GM23338 (cell line): ENCODE results near the gene C4orf17. TPM values are rescaled to one million over a fixed set of nuclear protein-coding genes. Genes with fewer than 3 reads are reported as not detected.
"Not testable (repeated sequence)": the region's sequence is repeated elsewhere in the genome, so short reads cannot be mapped to it uniquely, and the experiment has no call there.

Experiments
- ATAC-seq: fragments of 200-7000 bp; cut with Tn5 transposase; 3 replicates; pipeline ENCODE4 v1.9.1; 2020
- DNase-seq: peaks from one replicate; pipeline ENCODE4 v3.0.0-alpha.2; 2015; ENCODE audit warnings: low spot score
- H2AFZ ChIP-seq: fragments of 200-600 bp; sonication (generic); 2 replicates; pipeline ENCODE4 v1.8.0; 2016; ENCODE audit warnings: antibody characterized with exemption, mild to moderate bottlenecking, moderate library complexity
- H3F3A ChIP-seq: fragments of 200-600 bp; sonication (generic); replicated peaks from 2 replicates; pipeline ENCODE4 v1.8.0; 2017; ENCODE audit warnings: antibody characterized with exemption, mixed run types, low read depth
- H3K27ac ChIP-seq: fragments of 200-600 bp; sonication (generic); 2 replicates; pipeline ENCODE4 v1.6.1; 2016; ENCODE audit warnings: low read depth
- H3K27me3 ChIP-seq: fragments of 200-600 bp; sonication (generic); 2 replicates; pipeline ENCODE4 v1.8.0; 2016; ENCODE audit warnings: mild to moderate bottlenecking, mixed run types, moderate library complexity; ENCODE audit not compliant: insufficient read depth
- H3K36me3 ChIP-seq: fragments of 200-600 bp; sonication (generic); 2 replicates; pipeline ENCODE4 v1.8.0; 2016; ENCODE audit warnings: mild to moderate bottlenecking; ENCODE audit not compliant: insufficient read depth
- H3K4me1 ChIP-seq: fragments of 200-600 bp; sonication (generic); 2 replicates; pipeline ENCODE4 v1.8.0; 2016; ENCODE audit warnings: mild to moderate bottlenecking, moderate library complexity; ENCODE audit not compliant: insufficient read depth
- H3K4me2 ChIP-seq: fragments of 200-600 bp; sonication (generic); 2 replicates; pipeline ENCODE4 v1.7.1; 2017; ENCODE audit warnings: mixed run types
- H3K4me3 ChIP-seq: fragments of 200-600 bp; sonication (generic); 2 replicates; pipeline ENCODE4 v1.6.1; 2016; ENCODE audit warnings: mixed run types
- H3K79me2 ChIP-seq: fragments of 200-600 bp; sonication (generic); replicated peaks from 2 replicates; pipeline ENCODE4 v1.8.0; 2017; ENCODE audit warnings: mild to moderate bottlenecking; ENCODE audit not compliant: insufficient read depth
- H3K9me2 ChIP-seq: fragments of 200-600 bp; sonication (generic); 2 replicates; pipeline ENCODE4 v1.8.0; 2017; ENCODE audit not compliant: insufficient read depth
- H4K20me1 ChIP-seq: fragments of 200-600 bp; sonication (generic); replicated peaks from 2 replicates; pipeline ENCODE4 v1.8.0; 2017; ENCODE audit warnings: mild to moderate bottlenecking; ENCODE audit not compliant: insufficient read depth
- H3K27ac Mint-ChIP-seq: 2 replicates; pipeline ENCODE4 v1.8.0; 2020; ENCODE audit warnings: inconsistent platforms, mild to moderate bottlenecking, moderate library complexity, mixed read lengths
- H3K27me3 Mint-ChIP-seq: 3 replicates; pipeline ENCODE4 v1.8.0; 2022; ENCODE audit warnings: low read depth, mild to moderate bottlenecking, moderate library complexity, mixed read lengths, inconsistent platforms; ENCODE audit not compliant: insufficient read depth, poor library complexity
- H3K36me3 Mint-ChIP-seq: 3 replicates; pipeline ENCODE4 v1.8.0; 2021; ENCODE audit warnings: low read depth, mild to moderate bottlenecking, inconsistent platforms, moderate library complexity, mixed read lengths
- H3K4me1 Mint-ChIP-seq: 3 replicates; pipeline ENCODE4 v1.8.0; 2020; ENCODE audit warnings: mild to moderate bottlenecking, inconsistent platforms, mixed read lengths
- H3K4me3 Mint-ChIP-seq: 3 replicates; pipeline ENCODE4 v1.8.0; 2021; ENCODE audit warnings: moderate library complexity, mild to moderate bottlenecking, inconsistent platforms, mixed read lengths
- H3K9me3 Mint-ChIP-seq: 3 replicates; pipeline ENCODE4 v1.8.0; 2020; ENCODE audit warnings: moderate library complexity, mild to moderate bottlenecking, inconsistent platforms, mixed read lengths
- EZH2 ChIP-seq: fragments of 200-600 bp; sonication (generic); IDR thresholded peaks from one replicate; pipeline ENCODE4 v1.8.0; 2017; ENCODE audit warnings: antibody characterized with exemption, mild to moderate bottlenecking, low read depth; ENCODE audit not compliant: unreplicated experiment
- NANOG ChIP-seq: IDR thresholded peaks from 2 replicates; pipeline ENCODE4 v1.6.1; 2016; ENCODE audit warnings: antibody characterized with exemption, borderline replicate concordance
- POLR2AphosphoS5 ChIP-seq: IDR thresholded peaks from 2 replicates; pipeline ENCODE4 v1.6.1; 2016; ENCODE audit warnings: antibody characterized with exemption, low read depth
- ZNF114 ChIP-seq: fragments of 250-450 bp; sonication (Bioruptor Pico); IDR thresholded peaks from 2 replicates; pipeline ENCODE4 v1.5.0; 2020; ENCODE audit warnings: mild to moderate bottlenecking, moderate library complexity
- ZNF331 ChIP-seq: fragments of 250-450 bp; sonication (Bioruptor Pico); IDR thresholded peaks from 2 replicates; pipeline ENCODE4 v1.5.0; 2020; ENCODE audit warnings: low read depth, mild to moderate bottlenecking, moderate library complexity
- polyA plus RNA-seq: library from polyadenylated mRNA; unstranded; fragments of >200 nt; fragmentation: Nextera tagmentation; extraction: Ambion mirVana; gene quantifications from 2 replicates; pipeline ENCODE4 v1.2.1, GENCODE V29; 2016
- total RNA-seq: library from RNA; depleted of rRNA; stranded (reverse); fragments of >200 nt; shearing (Covaris generic); gene quantifications from 2 replicates; pipeline ENCODE4 v1.2.3, GENCODE V29; 2014
- TF ChIP-seq, protein P1 (sequence below): fragments of 250-450 bp; sonication (Bioruptor Pico); IDR thresholded peaks from 2 replicates; pipeline ENCODE4 v1.5.0; 2020; ENCODE audit warnings: mild to moderate bottlenecking, moderate library complexity
- TF ChIP-seq, protein P2 (sequence below): IDR thresholded peaks from 2 replicates; pipeline ENCODE4 v1.6.1; 2016; ENCODE audit warnings: antibody characterized with exemption

The C4orf17 gene
- total and polyA plus RNA-seq, 2 experiments from 2014 or later = not detected

DNA sequence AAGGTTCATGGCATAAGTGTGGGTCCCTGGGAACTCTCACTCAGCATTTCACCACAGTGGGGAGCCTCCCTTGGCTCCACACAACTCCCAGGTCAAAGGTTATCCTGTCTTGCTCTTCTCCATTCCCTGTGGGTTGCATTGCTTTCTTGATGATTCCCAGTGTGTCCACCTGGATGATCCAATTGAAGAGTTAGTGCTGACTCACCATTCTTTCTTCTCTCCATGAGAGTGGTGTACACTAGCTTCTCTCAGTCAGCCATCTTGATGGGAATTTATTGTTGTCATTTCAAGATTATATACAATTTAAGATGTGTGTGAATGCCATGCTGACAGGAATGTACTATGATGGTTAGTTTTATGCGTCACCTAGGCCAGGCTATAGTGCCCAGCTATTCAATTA, 25.6 kb upstream of the C4orf17 start (continued):
- TF ChIP-seq, protein P1, sequence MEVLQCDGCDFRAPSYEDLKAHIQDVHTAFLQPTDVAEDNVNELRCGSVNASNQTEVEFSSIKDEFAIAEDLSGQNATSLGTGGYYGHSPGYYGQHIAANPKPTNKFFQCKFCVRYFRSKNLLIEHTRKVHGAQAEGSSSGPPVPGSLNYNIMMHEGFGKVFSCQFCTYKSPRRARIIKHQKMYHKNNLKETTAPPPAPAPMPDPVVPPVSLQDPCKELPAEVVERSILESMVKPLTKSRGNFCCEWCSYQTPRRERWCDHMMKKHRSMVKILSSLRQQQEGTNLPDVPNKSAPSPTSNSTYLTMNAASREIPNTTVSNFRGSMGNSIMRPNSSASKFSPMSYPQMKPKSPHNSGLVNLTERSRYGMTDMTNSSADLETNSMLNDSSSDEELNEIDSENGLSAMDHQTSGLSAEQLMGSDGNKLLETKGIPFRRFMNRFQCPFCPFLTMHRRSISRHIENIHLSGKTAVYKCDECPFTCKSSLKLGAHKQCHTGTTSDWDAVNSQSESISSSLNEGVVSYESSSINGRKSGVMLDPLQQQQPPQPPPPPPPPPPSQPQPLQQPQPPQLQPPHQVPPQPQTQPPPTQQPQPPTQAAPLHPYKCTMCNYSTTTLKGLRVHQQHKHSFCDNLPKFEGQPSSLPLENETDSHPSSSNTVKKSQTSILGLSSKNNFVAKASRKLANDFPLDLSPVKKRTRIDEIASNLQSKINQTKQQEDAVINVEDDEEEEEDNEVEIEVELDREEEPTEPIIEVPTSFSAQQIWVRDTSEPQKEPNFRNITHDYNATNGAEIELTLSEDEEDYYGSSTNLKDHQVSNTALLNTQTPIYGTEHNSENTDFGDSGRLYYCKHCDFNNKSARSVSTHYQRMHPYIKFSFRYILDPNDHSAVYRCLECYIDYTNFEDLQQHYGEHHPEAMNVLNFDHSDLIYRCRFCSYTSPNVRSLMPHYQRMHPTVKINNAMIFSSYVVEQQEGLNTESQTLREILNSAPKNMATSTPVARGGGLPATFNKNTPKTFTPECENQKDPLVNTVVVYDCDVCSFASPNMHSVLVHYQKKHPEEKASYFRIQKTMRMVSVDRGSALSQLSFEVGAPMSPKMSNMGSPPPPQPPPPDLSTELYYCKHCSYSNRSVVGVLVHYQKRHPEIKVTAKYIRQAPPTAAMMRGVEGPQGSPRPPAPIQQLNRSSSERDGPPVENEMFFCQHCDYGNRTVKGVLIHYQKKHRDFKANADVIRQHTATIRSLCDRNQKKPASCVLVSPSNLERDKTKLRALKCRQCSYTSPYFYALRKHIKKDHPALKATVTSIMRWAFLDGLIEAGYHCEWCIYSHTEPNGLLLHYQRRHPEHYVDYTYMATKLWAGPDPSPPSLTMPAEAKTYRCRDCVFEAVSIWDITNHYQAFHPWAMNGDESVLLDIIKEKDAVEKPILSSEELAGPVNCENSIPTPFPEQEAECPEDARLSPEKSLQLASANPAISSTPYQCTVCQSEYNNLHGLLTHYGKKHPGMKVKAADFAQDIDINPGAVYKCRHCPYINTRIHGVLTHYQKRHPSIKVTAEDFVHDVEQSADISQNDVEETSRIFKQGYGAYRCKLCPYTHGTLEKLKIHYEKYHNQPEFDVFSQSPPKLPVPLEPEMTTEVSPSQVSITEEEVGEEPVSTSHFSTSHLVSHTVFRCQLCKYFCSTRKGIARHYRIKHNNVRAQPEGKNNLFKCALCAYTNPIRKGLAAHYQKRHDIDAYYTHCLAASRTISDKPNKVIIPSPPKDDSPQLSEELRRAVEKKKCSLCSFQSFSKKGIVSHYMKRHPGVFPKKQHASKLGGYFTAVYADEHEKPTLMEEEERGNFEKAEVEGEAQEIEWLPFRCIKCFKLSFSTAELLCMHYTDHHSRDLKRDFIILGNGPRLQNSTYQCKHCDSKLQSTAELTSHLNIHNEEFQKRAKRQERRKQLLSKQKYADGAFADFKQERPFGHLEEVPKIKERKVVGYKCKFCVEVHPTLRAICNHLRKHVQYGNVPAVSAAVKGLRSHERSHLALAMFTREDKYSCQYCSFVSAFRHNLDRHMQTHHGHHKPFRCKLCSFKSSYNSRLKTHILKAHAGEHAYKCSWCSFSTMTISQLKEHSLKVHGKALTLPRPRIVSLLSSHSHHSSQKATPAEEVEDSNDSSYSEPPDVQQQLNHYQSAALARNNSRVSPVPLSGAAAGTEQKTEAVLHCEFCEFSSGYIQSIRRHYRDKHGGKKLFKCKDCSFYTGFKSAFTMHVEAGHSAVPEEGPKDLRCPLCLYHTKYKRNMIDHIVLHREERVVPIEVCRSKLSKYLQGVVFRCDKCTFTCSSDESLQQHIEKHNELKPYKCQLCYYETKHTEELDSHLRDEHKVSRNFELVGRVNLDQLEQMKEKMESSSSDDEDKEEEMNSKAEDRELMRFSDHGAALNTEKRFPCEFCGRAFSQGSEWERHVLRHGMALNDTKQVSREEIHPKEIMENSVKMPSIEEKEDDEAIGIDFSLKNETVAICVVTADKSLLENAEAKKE (CRISPR knock-in tag) = no peak
- TF ChIP-seq POLR2AphosphoS5 = no peak
- TF ChIP-seq ZNF114 (CRISPR knock-in tag) = no peak
- TF ChIP-seq, protein P2, sequence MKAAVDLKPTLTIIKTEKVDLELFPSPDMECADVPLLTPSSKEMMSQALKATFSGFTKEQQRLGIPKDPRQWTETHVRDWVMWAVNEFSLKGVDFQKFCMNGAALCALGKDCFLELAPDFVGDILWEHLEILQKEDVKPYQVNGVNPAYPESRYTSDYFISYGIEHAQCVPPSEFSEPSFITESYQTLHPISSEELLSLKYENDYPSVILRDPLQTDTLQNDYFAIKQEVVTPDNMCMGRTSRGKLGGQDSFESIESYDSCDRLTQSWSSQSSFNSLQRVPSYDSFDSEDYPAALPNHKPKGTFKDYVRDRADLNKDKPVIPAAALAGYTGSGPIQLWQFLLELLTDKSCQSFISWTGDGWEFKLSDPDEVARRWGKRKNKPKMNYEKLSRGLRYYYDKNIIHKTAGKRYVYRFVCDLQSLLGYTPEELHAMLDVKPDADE = no peak
- TF ChIP-seq NANOG = no peak
- TF ChIP-seq EZH2 = no peak
- no peak for TF ChIP-seq ZNF331 (CRISPR knock-in tag)

DNA sequence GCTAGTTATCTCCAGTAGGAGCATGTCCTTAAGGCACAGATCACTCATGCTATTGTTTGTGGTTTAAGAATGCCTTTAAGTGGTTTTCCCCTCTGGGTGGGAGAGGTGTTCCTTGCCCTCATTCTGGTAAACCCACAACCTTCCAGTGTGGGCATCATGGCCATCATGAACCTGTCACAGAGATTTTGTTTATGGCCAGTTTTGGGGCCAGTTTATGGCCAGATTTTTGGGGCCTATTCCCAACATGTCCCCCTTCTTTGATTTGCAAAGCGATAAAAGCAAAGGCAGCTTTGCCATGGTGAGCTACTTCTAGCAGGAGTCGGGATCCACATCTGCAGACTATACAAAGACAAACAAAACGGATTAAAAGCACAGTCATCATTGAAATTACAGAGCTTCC, 24.2 kb upstream of the C4orf17 start:
- not testable (repeated sequence) for H3K4me2 ChIP-seq, H3K27ac ChIP-seq, H3K27me3 Mint-ChIP-seq, H3K4me3 Mint-ChIP-seq, H3K27ac Mint-ChIP-seq, H3F3A ChIP-seq, H3K27me3 ChIP-seq, H3K79me2 ChIP-seq, H4K20me1 ChIP-seq, H3K36me3 ChIP-seq, H2AFZ ChIP-seq, H3K4me1 ChIP-seq, H3K9me2 ChIP-seq, ATAC-seq, DNase-seq, H3K4me1 Mint-ChIP-seq
- Mint-ChIP-seq H3K9me3 (peaks cover 91% of the 10 kb centered on the region), H3K36me3 (peaks cover 44% of the 10 kb centered on the region)
- 0 out of 2 replicates have a peak overlapping the region, but pooled peaks have one; percentile 17 for H3K4me3 ChIP-seq
